OCI-LY3 (cell line): ENCODE results near the gene KCNIP4.
"Not testable (repeated sequence)": the region's sequence is repeated elsewhere in the genome, so short reads cannot be mapped to it uniquely, and the experiment has no call there.

Source experiments
- H2AFZ ChIP-seq: fragments of 200-600, 300-600 bp; shearing (Covaris generic); 2 replicates; pipeline ENCODE4 v1.6.0; 2014; ENCODE audit warnings: antibody characterized with exemption, low read depth, low read length
- H3K27ac ChIP-seq: fragments of 200-600, 300-600 bp; sonication (generic); 2 replicates; pipeline ENCODE4 v1.5.1; 2014; ENCODE audit warnings: mild to moderate bottlenecking, low read length, moderate library complexity, mixed read lengths
- H3K27me3 ChIP-seq: fragments of 200-600, 300-600 bp; sonication (generic); 2 replicates; pipeline ENCODE4 v1.6.1; 2014; ENCODE audit warnings: low read depth, low read length, mixed read lengths
- H3K36me3 ChIP-seq: fragments of 200-600, 300-600 bp; sonication (generic); replicated peaks from 2 replicates; pipeline ENCODE3; 2014; ENCODE audit warnings: low read depth, low read length, mixed read lengths
- H3K4me1 ChIP-seq: fragments of 300-600, 200-600 bp; sonication (generic); 2 replicates; pipeline ENCODE4 v1.6.1; 2014; ENCODE audit warnings: low read length, mixed read lengths
- H3K4me2 ChIP-seq: fragments of 200-600, 300-600 bp; sonication (generic); 2 replicates; pipeline ENCODE4 v1.6.1; 2014; ENCODE audit warnings: low read length, mixed read lengths
- H3K4me3 ChIP-seq: fragments of 300-600, 200-600 bp; sonication (generic); 2 replicates; pipeline ENCODE4 v1.5.1; 2014; ENCODE audit warnings: antibody characterized with exemption, mild to moderate bottlenecking, low read length, moderate library complexity
- H3K79me2 ChIP-seq: fragments of 300-600, 200-600 bp; shearing (Covaris generic); 2 replicates; pipeline ENCODE4 v1.6.1; 2014; ENCODE audit warnings: mild to moderate bottlenecking, low read length, mixed read lengths
- H3K9ac ChIP-seq: fragments of 300-600, 200-600 bp; shearing (Covaris generic); 2 replicates; pipeline ENCODE4 v1.6.0; 2014; ENCODE audit warnings: mild to moderate bottlenecking, low read length, moderate library complexity
- H3K9me3 ChIP-seq: fragments of 200-600, 300-600 bp; shearing (Covaris generic); 2 replicates; pipeline ENCODE4 v1.6.1; 2014; ENCODE audit warnings: low read length, mixed read lengths; ENCODE audit not compliant: insufficient read depth
- H4K20me1 ChIP-seq: fragments of 200-600, 300-600 bp; sonication (generic); 2 replicates; pipeline ENCODE4 v1.6.1; 2016; ENCODE audit warnings: low read length, mixed read lengths; ENCODE audit not compliant: insufficient read depth
- CTCF ChIP-seq: fragments of 200-600, 300-600 bp; sonication (generic); IDR thresholded peaks from 2 replicates; pipeline ENCODE4 v1.5.1; 2014; ENCODE audit warnings: antibody characterized with exemption, low read length, low read depth
- EZH2phosphoT487 ChIP-seq: fragments of 200-600 bp; shearing (Covaris generic); IDR thresholded peaks from 2 replicates; pipeline ENCODE4 v1.6.1; 2018; ENCODE audit warnings: antibody characterized with exemption, mixed run types, low read depth

Gene KCNIP4

GRCh38 chr4:20761382-20761781 lies 1187.2 kb downstream of the KCNIP4 start:
- H3K27me3 ChIP-seq = no peaks in the 10 kb centered on the region
- H3K4me3 ChIP-seq = no peak overlapping the region
- H3K27ac ChIP-seq = no peak overlapping the region
- H3K9ac ChIP-seq = no peak overlapping the region
- no peaks in the 10 kb centered on the region for H3K4me1 ChIP-seq
- no peaks in the 10 kb centered on the region for H3K36me3 ChIP-seq
- no peaks in the 10 kb centered on the region for H4K20me1 ChIP-seq
- H3K9me3 ChIP-seq = no peaks in the 10 kb centered on the region
- H3K79me2 ChIP-seq = no peaks in the 10 kb centered on the region
- H3K4me2 ChIP-seq = no peak overlapping the region
- H2AFZ ChIP-seq = no peak overlapping the region
- TF ChIP-seq CTCF (no peak), EZH2phosphoT487 (no peak)

DNA sequence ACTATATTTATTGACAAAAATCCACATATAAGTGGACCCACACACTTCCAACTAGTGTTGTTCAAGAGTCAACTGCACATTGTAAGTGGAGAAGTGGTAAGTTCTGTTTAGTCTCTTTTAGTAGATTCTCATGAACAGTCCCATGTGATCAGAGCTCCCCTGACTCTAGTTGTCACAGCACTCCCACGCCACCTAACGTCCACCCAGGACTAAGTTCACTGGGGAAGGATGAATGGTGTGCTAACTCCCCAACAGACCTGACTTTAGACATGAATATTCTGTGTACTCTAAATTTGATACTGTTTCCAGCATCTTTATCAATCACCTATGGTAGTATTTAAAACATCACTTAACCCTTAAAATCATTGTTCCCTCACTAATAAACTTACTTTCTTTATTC lies 1188.5 kb downstream of the KCNIP4 start:
- Histone ChIP-seq H3K4me3 (no peak overlapping the region), H3K79me2 (no peaks in the 10 kb centered on the region), H3K9ac (no peak overlapping the region), H3K9me3 (no peaks in the 10 kb centered on the region), H3K4me1 (no peaks in the 10 kb centered on the region), H3K27ac (no peak overlapping the region), H3K27me3 (no peaks in the 10 kb centered on the region), H2AFZ (no peak overlapping the region), H3K36me3 (no peaks in the 10 kb centered on the region), H3K4me2 (no peak overlapping the region), H4K20me1 (no peaks in the 10 kb centered on the region)
- no peak for TF ChIP-seq EZH2phosphoT487
- peak; percentile 30 for TF ChIP-seq CTCF

DNA sequence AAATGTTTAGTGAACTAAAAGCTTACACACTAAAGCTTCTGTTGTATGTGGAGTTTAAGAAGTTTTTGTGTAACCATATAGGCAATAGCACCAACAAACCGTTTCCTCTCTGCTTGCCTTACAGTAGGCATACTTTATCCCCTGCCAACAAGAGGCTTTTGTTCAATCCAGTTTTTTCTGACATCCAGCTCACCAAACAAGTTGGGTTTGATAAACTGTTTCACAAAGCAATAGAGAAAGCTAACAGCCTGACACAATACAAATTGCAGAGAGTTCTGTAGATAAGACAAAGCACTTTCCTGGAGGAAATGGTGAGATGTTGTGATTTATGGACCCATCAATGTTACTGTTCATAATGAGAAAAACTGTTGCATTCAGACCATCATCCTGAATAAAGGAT lies 1194.5 kb downstream of the KCNIP4 start:
- Histone ChIP-seq H3K4me1 (no peaks in the 10 kb centered on the region), H3K9me3 (no peaks in the 10 kb centered on the region)
- TF ChIP-seq EZH2phosphoT487 (no peak), CTCF (no peak)

DNA sequence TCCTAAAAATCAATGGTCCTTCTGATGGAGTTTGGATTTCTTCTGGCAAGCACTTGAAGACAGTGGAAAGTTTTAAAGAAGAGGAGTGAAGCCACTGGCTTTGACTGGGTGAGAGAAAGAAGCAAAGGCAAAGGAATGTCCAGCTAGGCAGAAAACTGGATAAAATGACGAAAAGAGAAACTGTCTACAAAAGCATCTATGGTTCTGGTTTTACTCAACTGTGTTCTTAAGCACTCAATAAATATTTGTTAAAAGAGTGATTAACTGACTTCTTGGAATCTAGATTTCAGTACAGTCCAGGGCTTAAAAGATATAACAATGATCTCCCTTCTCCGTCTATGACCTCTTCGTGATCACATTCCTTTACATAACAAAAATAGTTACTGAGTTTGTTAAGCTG lies 1195.9 kb downstream of the KCNIP4 start:
- Histone ChIP-seq H3K9me3 (no peaks in the 10 kb centered on the region), H3K4me2 (no peak overlapping the region), H3K4me1 (no peaks in the 10 kb centered on the region), H3K27ac (no peak overlapping the region), H3K4me3 (no peak overlapping the region), H3K36me3 (no peaks in the 10 kb centered on the region), H3K9ac (no peak overlapping the region), H3K27me3 (no peaks in the 10 kb centered on the region), H3K79me2 (no peaks in the 10 kb centered on the region), H2AFZ (no peak overlapping the region), H4K20me1 (no peaks in the 10 kb centered on the region)
- TF ChIP-seq EZH2phosphoT487 = no peak
- TF ChIP-seq CTCF = no peak

More for the DNA sequence above, 1194.5 kb downstream of the KCNIP4 start:
- Histone ChIP-seq H3K27me3 (no peaks in the 10 kb centered on the region), H2AFZ (no peak overlapping the region), H3K27ac (no peak overlapping the region), H3K4me2 (no peak overlapping the region), H4K20me1 (no peaks in the 10 kb centered on the region), H3K4me3 (no peak overlapping the region), H3K79me2 (no peaks in the 10 kb centered on the region), H3K9ac (no peak overlapping the region), H3K36me3 (no peaks in the 10 kb centered on the region)

- H3K27me3 ChIP-seq, H3K4me1 ChIP-seq, H3K4me2 ChIP-seq, H2AFZ ChIP-seq, H3K27ac ChIP-seq, H3K36me3 ChIP-seq, H3K9ac ChIP-seq, H4K20me1 ChIP-seq, H3K4me3 ChIP-seq, H3K79me2 ChIP-seq, H3K9me3 ChIP-seq: not testable (repeated sequence)
Measured at GRCh38 chr4:20746000-20746399, 1202.6 kb downstream of the KCNIP4 start.
